Activated CD8-positive, alpha-beta T cell treated with anti-CD3 and anti-CD28 coated beads for 36 hours (primary cell): ENCODE results near the gene TTC23L. TPM values are rescaled to one million over a fixed set of nuclear protein-coding genes. Genes with fewer than 3 reads are reported as not detected.

Experiments used
- ATAC-seq: fragments of 200-7000 bp; cut with Tn5 transposase; one replicate; pipeline ENCODE4 v1.10.0; 2021; ENCODE audit warnings: mild to moderate bottlenecking, moderate library complexity
- CTCF ChIA-PET: fragments of 350-600 bp; sonication (Branson Sonifier 250); formaldehyde crosslinking; loops from one replicate; lab custom pipeline; 2021; ENCODE audit warnings: antibody characterized with exemption; lab: Charles Lee
- POLR2A ChIA-PET: fragments of 350-600 bp; sonication (Branson Sonifier 250); formaldehyde crosslinking; loops from one replicate; lab custom pipeline; 2021; ENCODE audit warnings: antibody characterized with exemption; lab: Charles Lee
- DNase-seq: peaks from one replicate; pipeline ENCODE4 v3.0.0-alpha.2; 2020
- H3K27ac Mint-ChIP-seq: one replicate; pipeline ENCODE4 v1.8.0; 2021; ENCODE audit warnings: mild to moderate bottlenecking, mixed read lengths
- H3K27me3 Mint-ChIP-seq: one replicate; pipeline ENCODE4 v1.8.0; 2021; ENCODE audit warnings: mixed read lengths
- H3K36me3 Mint-ChIP-seq: one replicate; pipeline ENCODE4 v1.8.0; 2021; ENCODE audit warnings: low read depth, mixed read lengths
- H3K4me1 Mint-ChIP-seq: one replicate; pipeline ENCODE4 v1.8.0; 2021; ENCODE audit warnings: low read depth, mixed read lengths
- H3K4me3 Mint-ChIP-seq: one replicate; pipeline ENCODE4 v1.8.0; 2021; ENCODE audit warnings: mild to moderate bottlenecking, moderate library complexity, mixed read lengths
- H3K9me3 Mint-ChIP-seq: one replicate; pipeline ENCODE4 v1.8.0; 2021; ENCODE audit warnings: mixed read lengths
- intact Hi-C: fragments of 100-400 bp; cut with micrococcal nuclease; formaldehyde crosslinking; loops from one replicate; pipeline ENCODE4 v1.10.0; 2022
- total RNA-seq, 2 experiments: library from RNA; stranded (reverse); gene quantifications; one replicate each; pipeline ENCODE4 v1.2.3, GENCODE V29; 2021
- TF ChIP-seq, protein P1 (sequence below): fragments of 200-600 bp; IDR thresholded peaks from one replicate; pipeline ENCODE4 v1.8.0; 2022; ENCODE audit warnings: antibody characterized with exemption, mild to moderate bottlenecking

The TTC23L gene
- total RNA-seq, 2 experiments from 2014 or later, result 0.22 to 0.41 TPM

DNA sequence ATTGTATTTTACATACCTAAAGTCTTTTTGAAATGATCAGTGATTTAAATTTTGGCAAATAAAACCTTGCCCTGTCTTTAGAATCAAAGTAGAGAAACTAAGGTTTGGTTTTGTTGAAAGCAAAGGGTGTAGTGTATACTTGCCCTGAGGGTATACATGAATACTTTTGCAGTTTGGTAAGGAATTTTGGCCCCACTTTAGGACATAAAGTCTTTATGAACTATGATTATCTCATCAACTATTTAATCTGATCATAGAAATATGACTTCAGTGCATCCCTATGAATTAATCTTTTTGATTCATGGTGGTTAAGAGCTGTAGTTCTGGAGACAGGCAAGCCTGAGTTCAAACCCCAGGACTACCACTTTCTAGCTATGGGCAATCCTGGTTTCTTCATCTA is 58.7 kb downstream of the TTC23L start:
- DNase-seq (no peak), ATAC-seq (no peak)
- intact Hi-C loops, result loop anchor here (1.0 to 5.0 kb wide), 2 partner anchors 374 to 410 kb away; no protein-coding TSS in a partner anchor
- no peak overlapping the region for H3K27ac Mint-ChIP-seq
- no peaks in the 10 kb centered on the region for H3K4me1 Mint-ChIP-seq
- POLR2A ChIA-PET, result interaction anchor here (1.3 kb wide), 1 partner anchor 18 kb away, joined by 4 read pairs; the partner anchor contains the start of genes BRIX1 and RAD1
- H3K36me3 Mint-ChIP-seq, result peaks cover 2% of the 10 kb centered on the region
- CTCF ChIA-PET, result interaction anchor here (0.6 to 5.6 kb wide), 29 partner anchors 9 to 424 kb away, joined by 3 to 47 read pairs (median 5); partner anchors contain the start of genes BRIX1, RAD1 and TTC23L
- TF ChIP-seq, protein P1, sequence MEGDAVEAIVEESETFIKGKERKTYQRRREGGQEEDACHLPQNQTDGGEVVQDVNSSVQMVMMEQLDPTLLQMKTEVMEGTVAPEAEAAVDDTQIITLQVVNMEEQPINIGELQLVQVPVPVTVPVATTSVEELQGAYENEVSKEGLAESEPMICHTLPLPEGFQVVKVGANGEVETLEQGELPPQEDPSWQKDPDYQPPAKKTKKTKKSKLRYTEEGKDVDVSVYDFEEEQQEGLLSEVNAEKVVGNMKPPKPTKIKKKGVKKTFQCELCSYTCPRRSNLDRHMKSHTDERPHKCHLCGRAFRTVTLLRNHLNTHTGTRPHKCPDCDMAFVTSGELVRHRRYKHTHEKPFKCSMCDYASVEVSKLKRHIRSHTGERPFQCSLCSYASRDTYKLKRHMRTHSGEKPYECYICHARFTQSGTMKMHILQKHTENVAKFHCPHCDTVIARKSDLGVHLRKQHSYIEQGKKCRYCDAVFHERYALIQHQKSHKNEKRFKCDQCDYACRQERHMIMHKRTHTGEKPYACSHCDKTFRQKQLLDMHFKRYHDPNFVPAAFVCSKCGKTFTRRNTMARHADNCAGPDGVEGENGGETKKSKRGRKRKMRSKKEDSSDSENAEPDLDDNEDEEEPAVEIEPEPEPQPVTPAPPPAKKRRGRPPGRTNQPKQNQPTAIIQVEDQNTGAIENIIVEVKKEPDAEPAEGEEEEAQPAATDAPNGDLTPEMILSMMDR, result no peak
- no peak overlapping the region for H3K4me3 Mint-ChIP-seq
- H3K9me3 Mint-ChIP-seq, result no peaks in the 10 kb centered on the region
- H3K27me3 Mint-ChIP-seq, result no peaks in the 10 kb centered on the region

DNA sequence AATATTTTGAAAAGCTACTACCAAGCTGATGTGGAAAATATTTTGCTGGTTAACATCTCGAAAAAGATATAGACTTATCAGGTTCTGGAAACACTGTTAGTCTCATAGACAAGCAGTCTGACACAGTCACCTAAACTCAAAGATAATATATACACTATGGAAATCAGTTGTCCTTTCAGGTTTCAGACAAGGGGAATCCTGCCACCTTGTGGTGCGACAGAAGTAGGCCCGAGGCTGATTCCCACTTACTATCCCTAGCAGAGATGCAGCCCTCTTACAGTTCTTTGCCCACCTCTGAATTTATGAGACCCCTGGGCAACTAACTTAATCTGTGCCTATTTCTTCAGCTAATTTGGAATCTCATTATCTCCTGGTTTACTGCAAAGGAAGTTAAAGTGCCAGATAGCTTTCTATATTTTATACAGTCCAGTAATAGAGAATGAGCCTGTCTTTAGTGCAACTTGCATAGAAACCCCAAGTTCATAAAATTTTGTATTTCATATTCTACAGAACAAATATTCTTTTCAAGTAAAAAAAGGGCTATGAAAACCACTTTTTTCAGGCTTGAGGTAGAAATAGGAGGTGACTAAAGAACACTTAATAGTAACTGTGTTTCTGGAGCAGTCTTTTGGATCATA is 59.4 kb downstream of the TTC23L start:
- ChIA-PET POLR2A (interaction anchor here (0.7 to 1.3 kb wide), 2 partner anchors 16 to 17 kb away, joined by 3 to 4 read pairs; partner anchors contain the start of genes BRIX1 and RAD1), CTCF (interaction anchor here (0.6 to 5.6 kb wide), 44 partner anchors 8 to 424 kb away, joined by 3 to 47 read pairs (median 4); partner anchors contain the start of genes BRIX1, RAD1 and TTC23L)
- DNase-seq (peak; percentile 69), ATAC-seq (peak; percentile 77)
- no peak overlapping the region for H3K4me3 Mint-ChIP-seq
- H3K27me3 Mint-ChIP-seq, result no peaks in the 10 kb centered on the region
- peaks cover 2% of the 10 kb centered on the region for H3K36me3 Mint-ChIP-seq
- TF ChIP-seq, protein P1, result peak; percentile 80
- H3K4me1 Mint-ChIP-seq, result no peaks in the 10 kb centered on the region
- H3K27ac Mint-ChIP-seq, result no peak overlapping the region
- no peaks in the 10 kb centered on the region for H3K9me3 Mint-ChIP-seq
- intact Hi-C loops, result loop anchor here (1.0 to 5.0 kb wide), 2 partner anchors 375 to 411 kb away; no protein-coding TSS in a partner anchor

DNA sequence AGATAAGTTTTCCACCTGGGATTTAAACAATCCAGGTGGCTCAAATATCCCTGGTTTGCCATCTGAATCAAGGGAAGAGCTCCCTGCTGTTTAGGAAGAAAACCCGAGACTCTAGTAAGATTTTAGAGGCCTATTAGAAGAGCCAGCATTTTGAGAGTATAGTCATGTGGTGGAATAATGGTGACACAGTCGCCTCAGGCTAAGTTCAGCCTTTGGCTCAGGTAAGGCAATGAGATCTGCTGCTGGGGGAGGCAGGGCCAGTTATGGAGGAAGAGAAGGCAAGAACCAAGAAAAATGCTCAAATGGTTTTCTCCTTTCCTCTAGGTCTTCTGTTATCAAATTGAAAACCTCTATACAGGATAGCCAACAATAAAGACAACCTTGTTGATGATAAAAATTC is 60.1 kb downstream of the TTC23L start:
- H3K27me3 Mint-ChIP-seq, result no peaks in the 10 kb centered on the region
- intact Hi-C loops, result loop anchor here (5.0 kb wide), 1 partner anchor 412 kb away; no protein-coding TSS in a partner anchor

DNA sequence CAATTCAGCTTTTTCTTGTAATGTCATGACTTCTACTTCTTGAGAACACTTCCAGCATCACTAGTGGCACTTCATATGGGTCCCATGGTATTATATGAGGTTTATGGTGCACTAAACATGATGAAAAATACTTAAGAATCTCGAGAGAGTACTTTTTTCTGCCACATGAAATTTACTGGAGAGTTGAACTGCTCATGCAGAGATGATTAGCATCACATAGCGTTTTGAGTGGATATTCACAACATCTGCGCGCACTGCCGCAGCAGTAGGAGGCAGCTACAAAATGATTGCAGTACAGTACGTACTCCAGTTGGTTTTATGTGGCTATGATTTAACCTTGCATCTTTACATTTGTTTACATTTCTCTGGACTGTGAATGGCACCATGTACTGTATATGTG is 61.7 kb downstream of the TTC23L start:
- H3K4me3 Mint-ChIP-seq, result no peak overlapping the region
- CTCF ChIA-PET, result interaction anchor here (2.5 to 5.6 kb wide), 2 partner anchors 377 to 415 kb away, joined by 7 to 47 read pairs; no protein-coding TSS in a partner anchor
- no peaks in the 10 kb centered on the region for H3K9me3 Mint-ChIP-seq
- no peak overlapping the region for H3K27ac Mint-ChIP-seq
- peaks cover 13% of the 10 kb centered on the region for H3K36me3 Mint-ChIP-seq
- ATAC-seq (no peak), DNase-seq (no peak)
- H3K4me1 Mint-ChIP-seq, result no peaks in the 10 kb centered on the region
- TF ChIP-seq, protein P1, result no peak
- POLR2A ChIA-PET, result no interaction called here
- H3K27me3 Mint-ChIP-seq, result no peaks in the 10 kb centered on the region
- intact Hi-C loops, result no loop called here

More for the DNA sequence above, 60.1 kb downstream of the TTC23L start:
- Mint-ChIP-seq H3K36me3 (peaks cover 5% of the 10 kb centered on the region), H3K27ac (no peak overlapping the region), H3K9me3 (no peaks in the 10 kb centered on the region), H3K4me3 (no peak overlapping the region), H3K4me1 (no peaks in the 10 kb centered on the region)
- ATAC-seq, result no peak
- ChIA-PET POLR2A (interaction anchor here (0.7 kb wide), 1 partner anchor 16 kb away, joined by 3 read pairs; no protein-coding TSS in a partner anchor), CTCF (interaction anchor here (0.6 to 5.6 kb wide), 32 partner anchors 7 to 425 kb away, joined by 3 to 47 read pairs (median 4); partner anchors contain the start of genes BRIX1, RAD1 and TTC23L)
- TF ChIP-seq, protein P1, result no peak
- DNase-seq, result no peak
